Muscle layer of duodenum (tissue), 2 donors: ENCODE results near the gene PAPSS2.

Source experiments
- H3K27ac ChIP-seq: one replicate; pipeline ENCODE4 v1.7.0; 2013; ENCODE audit warnings: mild to moderate bottlenecking, low read length
- H3K27me3 ChIP-seq: one replicate; pipeline ENCODE4 v1.7.0; 2013; ENCODE audit warnings: low read depth, mild to moderate bottlenecking, control low read depth, low read length
- H3K36me3 ChIP-seq, 2 donors: one replicate each; pipeline ENCODE4 v1.7.0; 2013; ENCODE audit warnings: low read length in 2 of 2, control low read depth in 1 of 2, mild to moderate bottlenecking in 1 of 2; ENCODE audit not compliant: insufficient read depth in 2 of 2, control insufficient read depth in 1 of 2
- H3K4me1 ChIP-seq, 2 donors: one replicate each; pipeline ENCODE4 v1.7.0; 2013; ENCODE audit warnings: low read length in 2 of 2, mild to moderate bottlenecking in 2 of 2, control low read depth in 1 of 2, moderate library complexity in 1 of 2; ENCODE audit not compliant: insufficient read depth in 2 of 2, control insufficient read depth in 1 of 2
- H3K4me3 ChIP-seq, 2 donors: one replicate each; pipeline ENCODE4 v1.7.0; 2013; ENCODE audit warnings: low read length in 2 of 2, low read depth in 1 of 2, mild to moderate bottlenecking in 1 of 2
- H3K9me3 ChIP-seq, 2 donors: one replicate each; pipeline ENCODE4 v1.7.0; 2013; ENCODE audit warnings: low read length in 2 of 2, control low read depth in 1 of 2, mild to moderate bottlenecking in 1 of 2; ENCODE audit not compliant: control insufficient read depth in 1 of 2
- donor health status: healthy.

The PAPSS2 gene

DNA sequence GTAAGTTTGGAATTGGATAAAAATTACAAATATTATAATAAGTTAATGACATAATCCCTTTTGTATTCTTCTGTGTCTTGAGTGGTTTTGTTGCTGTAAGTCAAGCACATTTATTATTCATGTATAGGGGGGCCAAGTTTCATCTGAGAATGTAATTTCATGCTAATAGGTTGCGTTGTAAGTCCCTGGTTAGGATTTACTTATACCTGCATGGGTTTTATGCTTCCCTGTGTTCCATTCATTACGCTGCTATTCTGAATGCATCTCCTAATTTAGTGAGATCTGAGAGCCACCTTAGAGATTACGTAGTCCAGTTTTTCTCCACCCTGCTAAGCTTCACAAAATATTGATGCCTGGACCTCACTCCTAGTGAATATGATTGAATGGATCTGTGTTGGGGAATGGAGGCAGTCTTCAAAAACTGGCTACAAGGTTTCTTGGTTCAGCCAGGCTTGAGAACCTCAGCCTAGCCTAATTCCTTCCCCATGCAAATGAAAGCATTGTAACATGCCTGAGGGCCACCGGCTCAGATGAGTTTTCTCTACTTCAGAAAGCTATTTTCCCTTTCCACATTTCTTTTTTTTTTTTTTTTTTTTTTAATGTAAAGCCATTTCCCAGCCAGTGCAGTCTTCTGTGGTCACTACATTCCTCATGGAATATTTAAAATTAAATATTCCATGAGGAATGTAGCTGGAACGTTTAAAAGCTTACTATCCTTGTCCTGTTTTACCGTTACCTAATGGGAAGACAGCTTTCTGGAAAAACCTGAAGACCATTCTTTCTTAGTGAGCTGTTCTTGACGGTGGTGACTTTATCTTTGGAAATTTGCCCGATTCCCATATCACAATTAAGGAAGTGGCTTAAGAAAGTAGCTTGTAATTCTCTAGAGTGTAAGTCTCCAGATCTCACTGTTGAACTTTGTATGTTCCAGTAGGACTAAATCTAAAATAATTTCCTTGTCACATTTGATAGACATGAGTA is 16.0 kb downstream of the PAPSS2 start:
- no peaks in the 10 kb centered on the region for H3K36me3 ChIP-seq
- H3K4me3 ChIP-seq: no peak overlapping the region
- no peaks in the 10 kb centered on the region for H3K9me3 ChIP-seq
- H3K27me3 ChIP-seq: no peaks in the 10 kb centered on the region
- H3K4me1 ChIP-seq: no peaks in the 10 kb centered on the region
- no peak overlapping the region for H3K27ac ChIP-seq

DNA sequence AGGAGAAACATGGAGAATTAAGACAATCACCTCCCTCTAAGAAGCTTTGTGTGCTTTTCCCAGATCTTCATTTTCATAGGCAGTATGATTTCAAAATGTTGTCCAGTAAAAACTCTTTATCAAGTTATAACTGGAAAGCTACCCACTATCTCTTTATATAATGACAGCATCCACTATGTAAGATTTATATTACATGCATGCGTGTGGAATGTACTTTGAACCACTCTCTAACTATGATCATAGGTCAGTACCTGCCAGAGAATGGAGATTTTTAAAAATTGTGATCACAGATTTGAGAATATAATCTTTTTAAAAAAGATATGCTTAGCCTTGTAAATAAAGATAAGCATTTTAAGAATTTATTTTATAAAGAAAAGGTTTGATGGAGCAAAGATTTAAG is 17.9 kb downstream of the PAPSS2 start:
- H3K27ac ChIP-seq: no peak overlapping the region
- H3K27me3 ChIP-seq: no peaks in the 10 kb centered on the region
- no peaks in the 10 kb centered on the region for H3K36me3 ChIP-seq
- H3K4me3 ChIP-seq: no peak overlapping the region
- no peaks in the 10 kb centered on the region for H3K9me3 ChIP-seq
- no peaks in the 10 kb centered on the region for H3K4me1 ChIP-seq

DNA sequence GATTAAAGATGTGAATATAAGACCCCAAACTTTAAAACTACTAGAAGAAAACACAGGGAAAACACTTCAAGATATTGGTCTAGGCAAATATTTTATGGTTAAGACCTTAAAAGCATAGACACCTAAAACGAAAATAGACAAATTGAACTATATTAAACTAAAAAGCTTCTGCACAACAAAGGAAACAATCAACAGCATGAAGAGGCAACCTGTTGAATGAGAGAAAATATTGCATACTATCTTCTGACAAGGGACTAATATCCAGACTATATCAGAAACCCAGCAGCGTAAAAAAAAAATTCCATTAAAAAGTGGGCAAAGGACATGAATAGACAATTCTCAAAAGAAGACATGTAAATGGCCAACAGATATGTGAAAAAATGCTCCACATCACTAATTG is 18.6 kb downstream of the PAPSS2 start:
- Histone ChIP-seq H3K27me3 (no peaks in the 10 kb centered on the region), H3K4me3 (no peak overlapping the region), H3K9me3 (no peaks in the 10 kb centered on the region), H3K27ac (no peak overlapping the region), H3K4me1 (no peaks in the 10 kb centered on the region), H3K36me3 (no peaks in the 10 kb centered on the region)

DNA sequence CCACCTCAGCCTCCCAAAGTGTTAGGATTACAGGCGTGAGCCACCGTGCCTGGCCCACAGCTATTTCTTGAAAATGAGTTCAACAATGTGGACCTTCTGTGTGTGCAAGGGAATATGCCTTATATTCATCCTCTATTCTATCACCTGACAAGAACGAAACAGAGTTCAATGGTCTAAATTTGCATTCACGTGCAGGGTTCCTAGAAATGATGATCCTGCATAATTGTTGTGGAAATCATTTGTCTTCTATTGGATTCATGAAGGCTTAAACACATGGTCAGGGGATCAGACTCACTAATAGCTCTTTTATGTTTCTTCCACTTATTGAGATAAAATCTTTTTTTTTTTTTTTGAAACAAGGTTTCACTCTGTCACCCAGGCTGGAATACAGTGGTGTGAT is 23.7 kb downstream of the PAPSS2 start:
- Histone ChIP-seq H3K27ac (no peak overlapping the region), H3K36me3 (no peaks in the 10 kb centered on the region), H3K27me3 (no peaks in the 10 kb centered on the region), H3K4me3 (no peak overlapping the region), H3K4me1 (peaks cover 0 to 3% of the 10 kb centered on the region in 2 donors), H3K9me3 (no peaks in the 10 kb centered on the region)

DNA sequence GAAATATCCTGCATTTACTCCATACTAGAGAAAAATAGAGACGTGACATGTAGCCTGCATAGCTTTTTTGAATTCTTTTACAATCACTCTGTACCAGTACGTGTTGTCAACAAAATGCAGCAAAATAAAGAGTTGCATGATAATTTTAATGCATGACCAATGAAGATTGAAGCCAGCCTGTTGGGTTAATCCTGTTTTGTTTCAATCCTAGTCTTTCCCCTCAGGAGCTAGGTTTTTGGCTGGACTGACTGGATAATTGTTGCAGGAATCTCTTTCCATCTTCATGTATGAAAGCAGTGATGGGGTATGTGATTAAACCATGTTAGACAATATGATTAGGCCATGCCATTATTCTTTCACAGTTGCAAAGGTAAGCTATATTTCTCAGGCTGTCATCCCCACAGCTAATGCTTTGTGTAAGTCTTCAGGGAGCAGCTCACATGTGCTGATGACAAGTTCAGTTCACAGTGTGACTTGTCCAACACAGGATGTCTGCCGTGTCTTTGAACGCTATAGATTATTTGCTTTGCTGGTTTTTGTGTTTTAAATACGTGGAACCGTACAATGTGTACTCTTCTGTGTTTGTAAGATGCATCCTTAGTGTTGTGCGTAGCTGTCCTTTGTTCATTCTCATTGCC is 24.4 kb downstream of the PAPSS2 start:
- no peak overlapping the region for H3K27ac ChIP-seq
- H3K4me1 ChIP-seq: peaks cover 0 to 3% of the 10 kb centered on the region in 2 donors
- no peaks in the 10 kb centered on the region for H3K9me3 ChIP-seq
- no peaks in the 10 kb centered on the region for H3K36me3 ChIP-seq
- H3K27me3 ChIP-seq: no peaks in the 10 kb centered on the region
- H3K4me3 ChIP-seq: no peak overlapping the region

DNA sequence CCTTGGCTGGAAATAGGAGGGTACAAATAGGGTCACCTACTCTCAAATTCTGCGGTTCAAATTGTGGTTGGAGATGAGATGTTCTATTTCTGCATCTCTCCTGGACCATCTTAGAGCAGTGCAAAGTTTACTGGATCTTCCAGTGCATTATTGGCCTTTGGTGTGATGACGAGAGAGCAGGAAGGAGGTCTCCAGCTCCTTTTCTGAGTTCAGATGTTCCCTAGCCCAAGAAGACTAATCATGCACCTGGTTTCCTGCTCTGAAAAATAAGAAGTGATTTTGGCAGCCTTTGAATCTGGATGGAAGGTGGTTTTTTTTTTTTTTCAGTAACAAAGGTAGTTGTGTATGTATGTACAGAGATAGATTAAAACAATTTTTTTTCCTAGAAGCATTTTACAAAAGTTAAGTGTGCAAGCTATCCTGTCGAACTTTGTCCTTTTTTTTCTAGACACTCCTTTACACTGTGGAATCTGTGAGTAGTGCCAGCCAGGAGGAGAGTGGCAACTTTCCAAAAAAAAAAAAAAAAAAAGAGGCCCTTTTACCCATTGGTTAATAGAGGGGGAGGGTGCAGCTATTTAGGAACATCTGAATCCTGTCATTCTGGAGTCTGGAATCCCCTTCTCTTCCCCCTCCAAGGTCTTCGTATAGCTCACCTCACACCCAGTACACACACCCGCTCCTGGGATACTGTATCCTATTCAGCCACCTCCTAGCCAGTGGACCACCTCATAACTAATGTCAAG is 26.3 kb downstream of the PAPSS2 start:
- Histone ChIP-seq H3K4me1 (peaks cover 0 to 3% of the 10 kb centered on the region in 2 donors), H3K9me3 (no peaks in the 10 kb centered on the region), H3K36me3 (no peaks in the 10 kb centered on the region), H3K4me3 (no peak overlapping the region), H3K27ac (no peak overlapping the region), H3K27me3 (no peaks in the 10 kb centered on the region)

DNA sequence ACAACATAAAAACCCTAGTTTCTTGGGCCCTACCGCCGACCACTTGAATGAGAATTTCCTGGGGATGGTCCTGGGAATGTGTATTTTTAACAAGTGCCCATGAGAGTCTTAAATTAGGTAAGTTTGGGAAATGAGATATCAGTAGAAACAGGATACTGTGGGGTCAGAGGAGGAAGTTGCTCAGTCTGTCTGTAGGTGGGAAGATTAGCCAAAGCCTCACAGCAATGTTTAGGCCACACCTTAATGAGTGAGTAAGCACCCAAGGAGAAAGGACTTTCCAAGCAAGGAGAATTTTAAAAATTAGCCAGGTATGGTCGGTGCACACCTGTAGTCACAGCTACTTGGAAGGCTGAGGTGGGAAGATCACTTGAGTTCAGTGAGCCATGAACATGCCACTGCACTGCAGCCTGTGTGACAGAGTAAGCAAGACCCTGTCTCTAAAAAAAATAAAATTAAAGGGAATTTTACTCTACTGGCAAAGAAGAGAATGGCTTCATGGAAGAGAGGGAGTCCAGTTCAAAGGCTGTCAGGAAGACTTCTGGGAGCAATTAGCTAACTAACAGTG is 31.9 kb downstream of the PAPSS2 start:
- Histone ChIP-seq H3K36me3 (no peaks in the 10 kb centered on the region), H3K27me3 (no peaks in the 10 kb centered on the region), H3K4me1 (no peaks in the 10 kb centered on the region), H3K27ac (no peak overlapping the region), H3K9me3 (no peaks in the 10 kb centered on the region), H3K4me3 (no peak overlapping the region)

DNA sequence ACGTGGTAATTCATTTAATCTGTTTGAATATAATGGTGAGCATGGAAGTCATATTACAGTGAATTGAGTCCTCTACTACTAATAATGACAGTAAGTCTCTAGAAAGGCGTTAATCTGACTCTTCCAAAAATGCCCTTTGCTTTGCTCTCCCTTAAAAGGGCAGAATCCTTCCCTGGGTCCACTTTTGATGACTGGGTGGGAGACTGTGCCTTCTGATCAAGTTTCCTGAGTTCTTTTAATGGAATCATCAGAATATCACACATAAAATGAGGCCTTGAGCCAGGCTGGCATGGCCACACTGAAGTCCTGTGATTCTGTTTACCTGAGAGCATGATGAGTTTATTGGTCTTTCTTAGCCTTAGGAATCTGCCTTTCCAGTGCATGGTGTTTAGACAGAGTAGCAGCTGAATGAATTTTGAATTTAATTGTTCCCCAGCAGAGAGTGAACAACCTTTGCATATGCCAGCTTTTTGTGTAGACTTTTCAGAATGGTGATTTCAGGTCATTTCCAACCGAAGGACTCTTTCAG is 33.3 kb downstream of the PAPSS2 start:
- Histone ChIP-seq H3K27me3 (no peaks in the 10 kb centered on the region), H3K4me1 (no peaks in the 10 kb centered on the region), H3K9me3 (no peaks in the 10 kb centered on the region), H3K4me3 (no peak overlapping the region), H3K27ac (no peak overlapping the region), H3K36me3 (no peaks in the 10 kb centered on the region)

DNA sequence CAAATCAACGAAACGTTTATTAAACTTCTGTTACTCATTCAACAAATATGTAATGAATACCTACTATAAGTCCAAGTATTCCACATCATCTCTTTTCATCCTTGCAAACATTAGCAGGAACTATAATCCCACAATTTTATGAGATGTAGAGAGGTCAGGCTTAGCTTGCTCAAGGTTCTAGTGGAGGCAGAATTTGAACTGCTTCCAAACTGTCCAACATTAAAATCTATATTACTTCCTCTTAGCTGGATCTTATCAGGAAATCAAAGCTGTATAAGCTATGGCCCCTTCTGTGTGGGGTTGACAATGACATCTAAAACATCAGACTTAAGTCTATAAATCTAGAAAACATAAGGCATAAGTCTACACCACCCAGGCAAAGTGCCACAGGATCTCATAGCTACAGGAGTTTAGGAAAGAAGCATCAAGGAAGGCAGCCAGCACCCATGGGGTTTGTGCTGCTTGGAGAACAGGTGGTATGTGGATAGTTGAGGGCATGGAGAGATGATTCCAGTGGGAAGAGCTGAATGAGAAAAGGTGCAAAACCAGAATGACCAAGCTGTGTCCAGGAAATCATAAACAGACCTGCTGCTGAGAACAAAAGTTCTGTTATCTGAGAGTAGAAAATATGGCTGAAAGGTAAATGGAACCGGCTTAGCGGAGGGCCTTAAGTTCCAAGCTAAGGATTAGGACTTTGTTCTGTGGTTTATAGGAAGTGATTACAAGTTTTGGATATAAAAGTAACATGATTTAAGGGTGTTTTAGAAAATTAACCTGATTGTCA is 34.5 kb downstream of the PAPSS2 start:
- no peaks in the 10 kb centered on the region for H3K36me3 ChIP-seq
- H3K4me1 ChIP-seq: no peaks in the 10 kb centered on the region
- no peak overlapping the region for H3K4me3 ChIP-seq
- no peak overlapping the region for H3K27ac ChIP-seq
- no peaks in the 10 kb centered on the region for H3K9me3 ChIP-seq
- no peaks in the 10 kb centered on the region for H3K27me3 ChIP-seq

DNA sequence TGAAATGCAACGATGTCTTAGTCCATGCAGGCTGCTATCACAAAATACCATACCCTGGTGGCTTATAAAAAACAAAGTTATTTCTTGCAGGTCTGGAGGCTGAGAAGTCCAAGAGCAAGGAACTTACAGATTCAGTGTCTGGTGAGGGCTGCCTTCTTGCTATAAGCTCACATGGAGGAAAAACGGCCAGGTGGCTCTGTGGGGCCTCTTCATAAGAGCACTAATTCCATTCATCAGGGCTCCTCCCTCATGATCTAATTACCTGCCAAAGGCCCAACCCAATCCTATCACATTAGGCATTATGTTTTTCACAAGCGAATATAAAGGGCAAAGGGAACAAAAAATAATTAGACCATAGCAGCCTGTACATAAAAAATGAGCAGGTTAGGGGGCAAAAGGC is 35.4 kb downstream of the PAPSS2 start:
- Histone ChIP-seq H3K9me3 (no peaks in the 10 kb centered on the region), H3K4me1 (no peaks in the 10 kb centered on the region), H3K27me3 (no peaks in the 10 kb centered on the region), H3K27ac (no peak overlapping the region), H3K4me3 (no peak overlapping the region), H3K36me3 (no peaks in the 10 kb centered on the region)
